Tibial artery (tissue), 4 donors: Measurements from ENCODE around the gene GRAMD4.

Experiments
- DNase-seq, 2 donors: peaks; one replicate each; pipeline ENCODE4 v3.0.0-alpha.2; 2019
- H3K27ac ChIP-seq, 2 donors: fragments of 200-600 bp; sonication (generic) in 1 of 2; 1 replicate in 1 of 2; 2 replicates in 1 of 2; pipeline ENCODE4 v1.5.1; 2018 to 2019; ENCODE audit warnings: mild to moderate bottlenecking in 1 of 2
- H3K27me3 ChIP-seq, 2 donors: fragments of 200-600 bp; sonication (generic) in 1 of 2; one replicate each; pipeline versions ENCODE4 v1.5.1 to v1.6.0; 2016 to 2019
- H3K36me3 ChIP-seq, 3 donors: fragments of 200-600 bp; sonication (generic) in 2 of 3; one replicate each; pipeline ENCODE4 v1.5.1; 2016 to 2019; ENCODE audit warnings: mild to moderate bottlenecking in 2 of 3
- H3K4me1 ChIP-seq, 4 donors: fragments of 200-600 bp; sonication (generic) in 2 of 4; 1 replicate in 3 of 4; 2 replicates in 1 of 4; pipeline ENCODE4 v1.5.1; 2016 to 2019
- H3K4me3 ChIP-seq, 2 donors: fragments of 200-600 bp; sonication (generic) in 1 of 2; 1 replicate in 1 of 2; 2 replicates in 1 of 2; pipeline ENCODE4 v1.5.1; 2018 to 2019; ENCODE audit warnings: mild to moderate bottlenecking in 2 of 2
- H3K9me3 ChIP-seq, 3 donors: fragments of 200-600 bp; sonication (generic) in 1 of 3; one replicate each; pipeline ENCODE4 v1.5.1; 2016 to 2019
- CTCF ChIP-seq, 2 experiments: fragments of 200-600 bp in 1 of 2; fragments of 450-650 bp in 1 of 2; IDR thresholded peaks; one replicate each; pipeline ENCODE4 v1.5.1; 2017 to 2019; ENCODE audit warnings: antibody characterized with exemption in 2 of 2, mild to moderate bottlenecking in 1 of 2, moderate library complexity in 1 of 2
- intact Hi-C: fragments of 100-400 bp; cut with DNase I; formaldehyde crosslinking; loops from one replicate; pipeline ENCODE4 v1.15.0; 2023; ENCODE audit warnings: low total_unique reads

GRAMD4 gene

DNA sequence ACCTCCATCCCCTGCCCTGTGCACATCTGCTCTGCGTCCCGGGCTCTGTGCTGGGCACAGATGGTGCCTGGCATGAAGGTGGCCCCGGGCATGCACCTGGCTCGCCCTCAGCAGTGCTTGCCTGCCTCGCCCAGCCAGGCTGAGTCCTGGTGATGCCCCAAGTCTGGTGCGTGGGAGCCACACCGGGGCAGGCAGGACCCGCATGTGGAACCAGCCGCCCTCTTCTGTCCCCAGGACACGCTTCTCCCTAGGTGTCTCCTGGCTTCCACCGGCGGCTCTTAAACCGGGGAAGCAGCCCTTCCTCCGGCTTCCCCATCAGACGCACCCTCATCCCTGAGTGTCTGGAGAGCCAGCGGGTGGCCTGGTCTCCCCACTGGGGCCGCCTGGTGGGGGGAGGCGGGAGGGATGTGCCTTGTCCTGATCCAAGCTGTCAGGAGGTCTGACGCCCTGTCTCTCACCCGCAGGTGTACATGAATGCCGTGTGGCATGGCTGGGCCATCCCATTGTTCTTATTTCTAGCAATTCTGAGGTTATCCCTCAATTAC is 45.0 kb downstream of the GRAMD4 start:
- Histone ChIP-seq H3K27me3 (no peaks in the 10 kb centered on the region), H3K36me3 (peaks cover 0 to 78% (median 34%) of the 10 kb centered on the region in 3 donors), H3K4me3 (no peak overlapping the region), H3K9me3 (no peaks in the 10 kb centered on the region), H3K4me1 (peaks cover 0 to 3% (median 0%) of the 10 kb centered on the region in 4 donors), H3K27ac (no peak overlapping the region)
- DNase-seq: no peak
- TF ChIP-seq CTCF (IDR thresholded peaks at IDR 0.05): no peak
- intact Hi-C loops: no loop called here

DNA sequence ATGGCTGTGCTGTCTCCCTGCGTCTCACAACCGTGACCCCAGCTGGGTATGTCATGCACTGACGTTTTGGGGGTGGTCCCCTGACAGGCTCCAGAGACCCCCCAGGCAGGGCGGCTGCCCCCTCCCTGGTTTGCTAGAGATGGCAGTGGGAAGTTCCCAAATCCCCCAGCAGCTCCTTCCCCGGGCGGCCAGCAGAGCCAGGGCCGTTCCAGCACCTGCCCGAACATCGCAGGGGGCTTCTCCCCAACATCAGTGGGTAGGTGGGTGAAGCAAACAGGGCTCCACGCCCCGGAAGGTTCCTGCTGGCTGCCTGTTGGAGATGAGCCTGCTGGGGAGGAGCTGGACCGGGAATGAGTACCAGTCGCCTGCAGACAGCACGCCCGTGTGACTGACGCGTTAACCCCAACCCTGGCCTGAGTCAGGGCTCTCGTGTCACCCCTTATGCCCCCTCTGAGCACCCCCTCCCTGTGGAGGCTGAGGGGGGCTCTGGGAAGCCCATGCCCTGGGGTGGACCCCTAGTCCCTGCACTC is 45.6 kb downstream of the GRAMD4 start:
- DNase-seq: no peak
- Histone ChIP-seq H3K36me3 (peaks cover 0 to 84% (median 34%) of the 10 kb centered on the region in 3 donors), H3K27ac (no peak overlapping the region), H3K4me1 (peaks cover 0 to 3% (median 0%) of the 10 kb centered on the region in 4 donors), H3K27me3 (no peaks in the 10 kb centered on the region), H3K9me3 (no peaks in the 10 kb centered on the region), H3K4me3 (no peak overlapping the region)
- intact Hi-C loops: no loop called here
- TF ChIP-seq CTCF (IDR thresholded peaks at IDR 0.05): no peak

GRCh38 chr22:46666577-46667244 is 46.5 kb downstream of the GRAMD4 start:
- no peak for DNase-seq
- intact Hi-C loops: no loop called here
- TF ChIP-seq CTCF (IDR thresholded peaks at IDR 0.05): no peak
- Histone ChIP-seq H3K9me3 (no peaks in the 10 kb centered on the region), H3K4me1 (no peaks in the 10 kb centered on the region), H3K4me3 (no peak overlapping the region), H3K27me3 (no peaks in the 10 kb centered on the region), H3K27ac (no peak overlapping the region), H3K36me3 (peaks cover 0 to 86% (median 34%) of the 10 kb centered on the region in 3 donors)

DNA sequence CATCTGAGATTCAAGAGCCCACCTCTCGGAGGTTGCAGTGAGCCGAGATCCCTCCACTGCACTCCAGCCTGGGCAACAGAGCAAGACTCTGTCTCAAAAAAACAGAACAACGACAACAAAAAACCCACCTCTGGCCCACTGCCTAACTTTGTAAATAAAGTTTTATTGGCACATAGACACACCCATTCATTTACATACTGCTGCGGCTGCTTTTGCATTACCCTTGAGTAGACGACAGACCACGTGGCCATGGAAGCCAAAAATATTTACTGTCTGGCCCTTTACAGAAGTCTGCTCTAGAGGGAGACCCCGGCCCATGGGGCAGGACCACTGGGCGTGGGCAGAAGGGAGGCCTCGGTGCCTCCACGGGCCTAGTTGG is 47.0 kb downstream of the GRAMD4 start:
- peaks cover 0 to 86% (median 34%) of the 10 kb centered on the region in 3 donors for H3K36me3 ChIP-seq
- TF ChIP-seq CTCF (IDR thresholded peaks at IDR 0.05): no peak
- H3K27ac ChIP-seq: no peak overlapping the region
- H3K27me3 ChIP-seq: no peaks in the 10 kb centered on the region
- H3K4me1 ChIP-seq: no peaks in the 10 kb centered on the region
- intact Hi-C loops: no loop called here
- no peaks in the 10 kb centered on the region for H3K9me3 ChIP-seq
- DNase-seq: no peak
- H3K4me3 ChIP-seq: no peak overlapping the region

- peaks cover 0 to 86% (median 31%) of the 10 kb centered on the region in 3 donors for H3K36me3 ChIP-seq
- H3K27ac ChIP-seq: no peak overlapping the region
- H3K4me1 ChIP-seq: no peaks in the 10 kb centered on the region
- H3K9me3 ChIP-seq: no peaks in the 10 kb centered on the region
- no peak for DNase-seq
- H3K27me3 ChIP-seq: no peaks in the 10 kb centered on the region
- TF ChIP-seq CTCF (IDR thresholded peaks at IDR 0.05): no peak
- intact Hi-C loops: no loop called here
- H3K4me3 ChIP-seq: no peak overlapping the region
Measured at GRCh38 chr22:46668116-46668515, 47.9 kb downstream of the GRAMD4 start.
